GM18520 (cell line): ENCODE data around the gene BBS9.
"Not testable (repeated sequence)": the region's sequence is repeated elsewhere in the genome, so short reads cannot be mapped to it uniquely, and the experiment has no call there.

Source experiments
- ATAC-seq: cut with Tn5 transposase; IDR thresholded peaks from one replicate; pipeline ENCODE4 v1.9.1; 2021; ENCODE audit not compliant: unreplicated experiment

BBS9 gene

DNA sequence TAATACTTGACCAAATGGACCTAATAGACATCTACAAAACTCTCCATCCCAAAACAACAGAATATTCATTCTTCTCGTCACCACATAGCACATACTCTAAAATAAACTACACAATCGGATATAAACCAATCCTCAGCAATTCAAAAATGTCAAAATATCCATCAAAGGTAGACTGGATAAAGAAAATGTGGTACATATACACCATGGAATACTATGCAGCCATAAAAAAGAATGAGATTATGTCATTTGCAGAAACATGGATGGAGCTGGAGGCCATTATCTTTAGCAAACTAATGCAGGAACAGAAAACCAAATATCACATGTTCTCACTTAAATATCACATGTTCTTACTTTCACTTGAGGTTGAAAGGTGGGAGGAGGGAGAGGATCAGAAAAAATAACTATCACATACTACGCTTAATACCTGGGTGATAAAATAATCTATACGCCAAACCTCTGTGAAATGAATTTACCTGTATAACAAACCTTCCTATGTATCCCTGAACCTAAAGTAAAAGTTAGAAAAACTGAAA, 142.5 kb downstream of the BBS9 start:
- ATAC-seq = not testable (repeated sequence)

DNA sequence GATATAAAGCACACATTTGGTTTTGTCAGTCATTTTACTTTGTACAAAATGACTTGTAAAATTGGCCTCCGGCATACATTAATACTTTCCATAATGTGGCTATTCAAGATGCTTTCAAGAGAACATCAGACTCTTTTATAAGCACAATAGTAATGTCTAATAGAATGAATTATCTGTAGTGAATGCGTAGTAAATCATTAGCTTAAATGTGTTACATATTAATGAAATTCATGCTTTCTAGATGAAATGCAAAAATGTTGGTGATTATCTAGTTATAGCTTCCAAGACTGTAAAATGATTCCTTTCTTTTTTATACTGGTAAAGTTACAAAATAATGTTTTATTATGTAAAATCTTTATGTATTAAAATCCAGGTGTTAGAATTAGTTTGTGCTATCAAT, 144.0 kb downstream of the BBS9 start:
- ATAC-seq = no peak

DNA sequence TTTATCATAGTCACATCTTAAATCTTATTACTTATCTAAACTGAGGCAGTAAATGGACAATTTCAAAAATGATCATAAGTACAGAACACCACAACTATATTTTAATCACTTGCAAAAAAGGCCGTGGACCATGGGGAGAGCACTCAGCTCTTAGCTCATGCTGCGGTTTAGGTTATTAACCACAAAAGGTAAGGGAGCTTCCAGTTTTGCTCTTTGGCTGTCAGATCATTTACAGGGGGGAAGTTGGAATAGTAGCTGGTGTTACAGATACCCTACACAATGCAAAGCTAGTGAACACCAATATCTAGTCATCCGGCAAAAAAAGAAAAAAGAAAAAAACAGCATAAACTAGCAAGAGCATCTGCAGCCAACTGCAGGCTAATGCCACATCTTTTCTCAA, 147.0 kb downstream of the BBS9 start:
- no peak for ATAC-seq

DNA sequence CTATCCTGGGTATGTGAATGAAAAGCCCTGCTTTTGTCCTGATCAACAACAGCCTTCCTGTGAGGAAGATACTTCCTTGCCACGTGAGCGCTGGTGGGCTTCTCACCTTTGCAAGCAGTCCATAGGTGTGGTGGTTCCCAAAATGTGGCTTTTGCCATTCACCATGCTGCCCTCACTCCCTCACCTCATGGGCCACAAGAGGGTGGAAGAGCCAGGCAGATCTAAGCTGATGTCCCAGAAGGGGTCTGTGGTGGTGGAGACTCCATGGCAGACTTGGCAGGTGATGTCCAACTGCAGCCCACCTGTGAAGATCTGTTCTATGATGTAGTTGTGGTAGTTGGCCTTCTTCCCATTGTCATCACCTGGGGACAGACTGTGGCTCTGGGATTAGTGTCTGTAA, 147.4 kb downstream of the BBS9 start:
- ATAC-seq = no peak

DNA sequence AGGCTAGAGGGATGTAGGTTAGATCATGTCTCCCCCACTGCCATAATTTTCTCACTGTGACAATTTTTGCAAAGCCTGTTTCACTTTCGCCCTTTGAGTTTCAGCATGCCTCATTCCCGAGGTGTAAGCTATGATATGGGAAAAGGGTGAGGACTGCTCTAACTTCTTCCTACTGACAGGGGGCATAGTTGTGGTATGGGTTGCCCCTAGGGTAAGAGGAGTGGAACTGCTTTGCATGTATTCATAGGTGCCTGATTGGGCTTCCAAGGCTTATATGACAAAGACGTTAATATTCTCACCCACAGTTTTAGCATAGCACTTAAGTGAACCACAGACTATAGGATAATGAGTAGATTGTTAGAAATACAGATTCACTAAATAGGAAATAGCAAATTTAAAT, 148.7 kb downstream of the BBS9 start:
- ATAC-seq = no peak

DNA sequence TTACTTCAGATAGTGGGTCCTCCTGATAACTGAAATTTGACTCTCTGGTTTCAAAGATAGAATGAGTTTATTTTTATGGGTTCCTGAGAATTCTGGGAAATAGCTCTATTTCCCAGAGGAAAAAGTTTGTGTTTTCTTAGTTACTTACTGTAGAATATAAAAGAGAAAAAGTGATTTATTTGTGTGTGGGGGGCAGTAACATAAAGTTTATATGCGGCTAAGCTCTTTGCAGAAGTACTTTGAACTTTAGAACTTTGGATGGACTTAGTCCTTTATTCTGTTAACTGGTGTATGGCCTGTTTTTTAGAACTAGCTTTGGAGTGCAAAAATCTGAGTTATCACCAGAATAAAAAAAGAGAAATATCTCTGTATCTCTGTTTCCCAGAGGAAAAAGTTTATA, 157.1 kb downstream of the BBS9 start:
- ATAC-seq = no peak

DNA sequence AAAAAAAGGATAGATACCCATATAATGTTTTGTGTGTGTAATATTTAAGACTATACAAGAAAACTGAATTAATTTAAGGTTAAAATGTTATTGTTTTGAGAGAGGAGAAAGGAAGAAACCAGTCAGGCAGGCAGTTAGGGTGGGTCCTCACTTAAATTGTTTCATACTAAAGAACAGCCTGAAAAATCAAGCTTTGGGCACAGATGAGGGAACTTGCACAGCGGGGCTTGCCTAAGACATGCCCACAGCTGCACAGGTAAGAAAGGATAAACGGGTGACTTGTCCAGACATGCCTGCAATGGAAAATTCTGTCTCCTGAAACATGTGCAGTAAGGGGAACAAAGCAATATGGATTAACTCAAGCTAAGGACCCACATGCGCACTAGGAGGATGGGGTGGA, 158.4 kb downstream of the BBS9 start:
- ATAC-seq = no peak

DNA sequence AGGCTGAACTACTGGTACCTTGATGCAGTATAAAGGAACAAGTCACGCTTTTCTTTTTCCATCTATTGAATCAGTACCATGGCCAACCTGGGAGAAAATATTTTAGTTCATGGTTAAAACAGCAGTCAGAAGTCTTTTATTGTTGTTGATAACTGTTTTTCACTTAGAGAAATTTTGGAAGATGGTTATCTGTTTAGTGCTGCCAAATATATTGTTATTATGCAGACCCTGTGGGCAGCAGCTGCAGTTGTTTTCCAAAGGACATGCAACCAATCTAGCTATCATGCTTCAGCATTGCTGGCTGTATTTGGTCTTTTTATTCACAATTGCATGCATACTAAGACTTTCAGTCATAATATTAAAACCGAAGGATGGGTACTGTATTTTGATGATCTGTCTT, 169.5 kb downstream of the BBS9 start:
- no peak for ATAC-seq

DNA sequence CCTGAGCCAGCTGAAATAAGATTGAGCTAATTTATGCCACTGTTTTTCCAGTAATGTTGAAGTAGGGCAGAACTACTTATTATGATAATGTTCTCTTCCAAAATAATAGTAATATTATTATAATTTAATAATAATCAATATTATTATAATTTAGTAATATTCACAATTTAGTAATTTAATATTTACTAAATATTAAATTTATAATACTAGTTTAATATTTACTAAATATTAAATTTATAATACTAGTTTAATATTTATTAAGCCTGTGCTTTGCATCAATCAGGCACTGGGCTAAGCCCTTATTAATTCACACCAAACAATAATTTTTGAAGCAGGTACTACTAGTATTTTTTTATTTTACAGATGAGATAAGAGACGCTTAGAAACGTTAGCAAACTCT, 170.1 kb downstream of the BBS9 start:
- ATAC-seq = no peak

DNA sequence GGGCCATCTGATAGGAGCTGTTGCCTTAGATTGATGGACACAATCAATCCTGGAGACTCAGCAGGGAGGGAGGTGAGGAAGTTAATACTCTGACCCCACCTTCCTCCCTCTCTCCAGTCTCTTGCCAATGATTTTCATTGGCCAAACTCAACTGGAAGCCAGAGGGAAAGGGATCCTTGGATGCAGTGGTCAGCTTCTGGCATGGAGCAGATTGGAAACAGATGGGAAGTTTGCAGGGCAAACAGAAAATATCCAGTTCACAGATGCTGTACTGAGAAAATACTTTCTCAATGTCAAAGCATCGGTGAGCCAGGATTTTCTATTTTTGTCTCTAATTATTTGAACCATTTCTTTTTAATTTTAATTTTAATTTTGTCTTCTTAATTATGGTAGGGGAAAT, 170.8 kb downstream of the BBS9 start:
- no peak for ATAC-seq

DNA sequence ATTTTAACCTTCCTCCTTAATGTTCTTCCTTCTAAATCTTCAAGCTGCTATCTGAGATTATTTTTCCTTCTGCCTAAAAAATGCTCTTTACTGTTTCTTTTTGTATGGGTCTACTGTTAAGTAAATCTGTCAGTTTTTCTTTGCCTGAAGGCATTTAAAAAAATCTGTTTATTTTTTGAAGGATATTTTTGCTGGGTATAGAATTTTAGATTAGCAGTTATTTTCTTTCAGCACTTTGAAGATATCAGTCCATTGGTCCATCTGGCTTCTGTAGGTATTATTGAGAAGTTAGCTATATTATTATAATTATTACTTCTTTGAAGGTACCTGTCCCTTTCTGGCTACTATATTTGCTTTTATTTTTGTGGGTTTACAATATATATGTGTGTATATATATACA, 171.4 kb downstream of the BBS9 start:
- no peak for ATAC-seq

DNA sequence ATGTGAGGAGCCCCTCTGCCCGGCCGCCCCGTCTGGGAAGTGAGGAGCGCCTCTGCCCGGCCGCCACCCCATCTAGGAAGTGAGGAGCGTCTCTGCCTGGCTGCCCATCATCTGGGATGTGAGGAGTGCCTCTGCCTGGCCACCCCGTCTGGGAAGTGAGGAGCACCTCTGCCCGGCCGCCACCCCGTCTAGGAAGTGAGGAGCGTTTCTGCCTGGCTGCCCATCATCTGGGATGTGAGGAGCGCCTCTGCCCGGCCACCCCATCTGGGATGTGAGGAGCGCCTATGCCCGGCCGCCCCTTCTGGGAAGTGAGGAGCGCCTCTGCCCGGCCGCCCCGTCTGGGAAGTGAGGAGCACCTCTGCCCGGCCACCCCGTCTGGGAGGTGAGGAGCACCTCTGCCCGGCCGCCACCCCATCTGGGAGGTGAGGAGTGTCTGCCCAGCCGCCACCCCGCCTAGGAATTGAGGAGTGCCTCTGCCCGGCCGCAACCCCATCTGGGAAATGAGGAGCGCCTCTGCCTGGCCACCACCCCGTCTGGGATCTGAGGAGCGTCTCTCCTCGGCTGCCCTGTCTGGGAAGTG, 174.7 kb downstream of the BBS9 start:
- ATAC-seq = not testable (repeated sequence)

DNA sequence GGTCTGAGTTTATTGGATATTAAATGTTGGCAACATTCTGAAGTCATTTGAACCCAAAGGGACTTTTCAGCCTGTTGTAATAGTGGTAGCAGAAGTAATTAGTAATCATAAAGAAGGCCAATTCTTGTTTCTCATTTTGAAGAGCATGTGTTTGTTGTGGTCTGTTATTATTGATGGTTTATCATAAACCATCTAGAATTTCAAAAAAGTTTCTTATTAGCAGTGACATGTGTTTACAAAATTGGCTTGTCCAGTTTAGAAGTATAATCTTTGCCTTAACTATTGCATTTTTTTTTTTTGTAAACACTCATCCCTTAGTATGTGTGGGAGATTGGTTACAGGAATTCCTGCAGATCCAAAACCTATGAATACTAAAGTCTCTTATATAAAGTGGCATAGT, 177.8 kb downstream of the BBS9 start:
- ATAC-seq = no peak

DNA sequence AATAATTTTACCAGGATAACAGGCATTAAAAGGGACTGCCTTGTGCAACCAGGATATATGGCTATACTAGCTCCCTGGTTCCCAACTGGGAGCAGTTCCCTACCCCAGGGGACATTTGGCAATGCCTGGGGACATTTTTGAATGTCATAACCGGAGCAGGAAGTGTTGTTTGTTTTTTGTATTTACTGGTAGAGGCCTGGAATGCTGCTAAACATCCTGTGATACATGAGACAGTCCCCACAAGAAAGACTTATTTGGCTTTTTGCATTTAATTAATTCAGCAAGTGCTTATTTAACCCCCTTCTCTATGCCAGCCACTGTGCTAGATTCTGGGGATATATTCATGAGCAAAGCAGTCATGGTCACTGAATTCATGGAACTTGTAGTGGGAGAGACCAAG, 181.2 kb downstream of the BBS9 start:
- no peak for ATAC-seq

DNA sequence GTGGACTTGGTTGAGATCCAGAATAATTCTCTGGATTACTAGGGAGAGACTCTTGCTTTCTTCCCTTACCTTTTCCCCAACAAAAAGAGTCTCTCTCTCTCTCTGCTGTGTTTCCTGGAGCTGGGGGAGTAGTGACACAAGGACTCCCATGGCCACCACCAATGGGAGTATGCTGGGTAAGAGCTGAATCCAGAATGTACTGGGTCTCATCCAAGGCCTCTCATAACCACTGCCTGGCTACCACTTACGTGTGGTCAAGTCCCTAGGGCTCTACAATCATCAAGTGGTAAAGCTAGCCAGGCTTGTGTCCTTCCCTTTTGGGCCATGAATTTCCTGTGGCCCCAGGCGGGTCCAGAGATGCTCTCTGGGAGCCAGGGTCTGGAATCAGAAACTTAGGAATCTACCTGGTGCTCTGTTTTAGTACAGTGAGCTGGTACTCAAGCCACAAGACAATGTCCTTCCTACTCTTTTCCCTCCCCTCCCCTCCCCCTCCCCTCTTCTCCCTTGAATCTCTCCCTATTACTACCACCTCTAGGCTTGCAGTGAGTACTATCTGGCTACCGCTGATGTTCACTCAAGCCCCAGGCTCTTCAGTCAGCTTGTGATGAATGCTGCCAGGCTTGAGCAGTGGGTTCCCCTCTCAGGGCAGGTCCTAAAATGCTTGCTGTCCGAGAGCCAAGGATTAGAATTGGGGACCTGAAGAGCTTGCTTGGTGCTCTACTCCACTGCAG, 196.6 kb downstream of the BBS9 start:
- ATAC-seq = no peak

DNA sequence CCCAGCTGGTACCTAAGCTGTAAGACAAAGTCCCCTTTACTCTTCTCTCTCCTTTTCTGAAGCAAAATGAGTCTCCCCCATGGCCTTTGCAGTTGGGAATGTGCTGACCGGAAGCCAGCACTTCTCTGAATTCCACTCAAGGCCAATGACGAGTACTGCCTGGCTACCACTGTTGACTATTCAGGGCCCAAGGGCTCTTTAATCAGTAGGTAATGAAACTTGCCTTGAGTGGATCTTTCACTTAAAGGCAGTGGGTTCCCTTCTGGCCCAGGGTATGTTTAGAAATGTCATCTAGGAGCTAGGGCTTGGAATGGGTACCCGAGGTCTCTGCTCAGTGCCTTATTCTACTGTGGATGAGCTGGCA, 197.1 kb downstream of the BBS9 start:
- ATAC-seq = no peak

DNA sequence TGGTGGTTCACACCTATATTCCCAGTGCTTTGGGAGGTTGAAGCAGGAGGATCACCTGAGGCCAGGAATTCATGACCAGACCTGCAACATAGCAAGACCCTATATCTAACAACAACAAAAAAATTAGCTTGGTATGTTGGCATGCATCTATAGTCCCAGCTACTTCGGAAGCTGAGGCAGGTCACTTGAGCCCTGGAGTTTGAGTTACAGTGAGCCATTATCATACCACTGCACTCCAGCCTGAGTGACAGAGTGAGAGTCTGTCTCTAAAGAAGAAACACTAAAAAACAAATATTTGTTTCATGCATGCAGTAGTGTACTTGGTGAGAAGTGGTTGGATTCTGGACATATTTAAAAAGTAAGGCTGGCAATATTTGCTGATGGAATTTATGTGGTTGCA, 198.1 kb downstream of the BBS9 start:
- ATAC-seq = no peak

DNA sequence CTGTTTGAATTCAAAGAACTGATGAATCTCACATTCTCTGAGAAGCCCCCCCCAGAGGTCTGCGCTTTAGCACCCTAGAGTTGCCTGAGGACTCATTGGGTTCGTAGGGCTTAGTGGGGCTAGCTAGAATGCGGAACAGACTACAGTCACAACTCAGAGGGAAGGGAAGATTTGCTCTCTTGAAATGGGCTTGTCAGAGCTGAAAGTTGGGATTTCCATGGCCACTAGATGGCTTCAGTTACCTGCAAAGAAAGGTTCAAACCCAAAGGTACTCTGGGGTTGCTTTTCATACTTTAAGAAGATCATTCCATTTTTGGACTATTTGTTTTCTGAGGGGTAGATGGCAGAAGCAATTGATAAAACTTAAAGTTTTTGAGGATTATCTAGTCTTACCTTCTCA, 205.0 kb downstream of the BBS9 start:
- ATAC-seq = no peak

DNA sequence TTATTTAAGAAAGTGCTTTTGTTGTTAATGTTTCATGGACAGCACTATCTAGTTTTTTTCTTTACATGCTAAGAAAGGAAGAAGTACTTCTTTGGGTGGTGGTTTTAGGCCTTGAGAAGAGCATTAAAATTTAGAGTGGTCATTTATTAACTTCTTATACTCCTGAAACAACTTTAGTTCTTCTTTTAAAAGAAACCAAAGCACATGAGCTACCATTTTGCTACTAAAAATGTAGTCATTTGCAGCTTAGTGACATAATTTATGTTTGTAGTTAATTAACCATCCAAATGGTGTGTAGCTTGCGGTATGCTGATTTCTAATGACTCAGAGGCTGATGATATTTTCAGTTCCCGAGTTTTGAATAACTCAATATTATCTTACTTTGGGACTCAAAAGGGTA, 207.5 kb downstream of the BBS9 start:
- ATAC-seq = no peak

DNA sequence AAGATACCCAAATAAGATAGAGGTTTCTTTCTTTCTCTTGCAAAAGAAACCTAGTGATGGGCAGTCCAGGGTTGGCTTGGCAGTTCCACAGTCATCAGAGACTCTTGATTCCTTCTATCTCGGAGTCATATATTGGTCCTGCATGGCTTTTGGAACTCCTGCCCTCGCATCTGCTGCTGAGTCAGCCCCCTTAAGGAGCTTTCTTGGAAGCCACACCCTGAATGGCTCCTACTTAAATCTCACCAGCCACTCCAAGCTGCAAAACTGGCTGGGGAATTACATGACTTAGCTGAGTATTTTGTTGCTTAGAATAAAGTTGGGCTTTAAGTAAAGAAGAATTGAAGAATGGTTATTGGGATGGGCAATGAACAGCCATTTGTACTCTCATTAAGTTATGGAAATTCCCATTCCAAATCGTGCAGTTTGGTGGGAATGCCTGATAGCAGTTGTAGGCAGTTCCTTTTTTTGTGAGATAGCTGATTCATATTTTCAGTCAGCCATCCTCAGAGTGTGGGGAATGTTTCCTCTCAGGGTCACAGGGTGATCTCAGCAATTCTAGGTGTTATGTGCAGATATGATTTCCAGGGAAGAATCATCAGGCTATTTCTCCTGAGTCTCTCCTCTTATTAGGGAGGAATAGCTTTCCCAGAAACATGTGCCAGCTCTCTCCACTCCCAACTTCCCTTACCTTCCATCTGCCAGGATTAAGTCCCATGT, 209.9 kb downstream of the BBS9 start:
- ATAC-seq = no peak

DNA sequence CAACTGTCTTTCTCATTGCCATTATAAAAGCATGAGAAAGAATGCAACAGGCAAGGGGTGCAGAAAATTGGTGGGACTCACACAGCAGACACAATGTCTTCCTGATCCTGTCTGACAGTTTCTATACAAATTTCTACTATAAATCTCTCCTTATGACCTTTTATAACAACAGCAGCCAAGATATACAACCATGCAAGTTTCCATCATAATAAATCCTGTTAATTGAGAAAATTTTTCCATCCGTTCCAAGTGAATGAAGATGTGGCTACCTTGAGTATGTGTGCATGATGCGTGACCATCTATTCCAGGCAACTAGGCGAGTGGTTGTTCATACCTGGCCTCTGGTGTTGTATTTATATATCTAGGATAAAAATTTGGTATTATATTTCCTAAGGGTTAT, 216.7 kb downstream of the BBS9 start:
- no peak for ATAC-seq

DNA sequence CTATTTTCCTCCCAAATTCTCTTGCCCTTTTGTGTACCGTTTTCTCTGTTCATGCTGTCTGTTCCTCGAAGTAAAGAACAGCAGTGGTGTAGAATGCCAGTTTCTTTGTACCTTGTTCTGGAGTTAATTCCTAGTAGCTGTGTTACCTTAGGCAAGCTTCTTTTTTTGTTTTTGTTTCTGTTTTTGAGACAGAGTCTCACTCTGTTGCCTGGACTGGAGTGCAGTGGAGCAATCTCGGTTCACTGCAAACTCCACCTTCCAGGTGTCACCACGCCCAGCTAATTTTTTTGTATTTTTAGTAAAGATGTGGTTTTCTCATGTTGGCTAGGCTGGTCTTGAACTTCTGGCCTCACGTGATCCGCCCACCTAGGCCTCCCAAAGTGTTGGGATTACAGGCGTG, 221.2 kb downstream of the BBS9 start:
- no peak for ATAC-seq
